ENCODE results near the gene SDSL. TPM values are rescaled to one million over a fixed set of nuclear protein-coding genes. Genes with fewer than 3 reads are reported as not detected.

The SDSL gene
- polyA plus RNA-seq, 1 donor (not counting 4 experiments of a cell fraction or from before 2014, with no cell fraction given): 1.9 TPM

- TF ChIP-seq EZH2 (IDR thresholded peaks at IDR 0.05; ENCODE audit: low read length) (no peak), CTCF (optimal IDR thresholded peaks at IDR 0.05 in 1 of 3, IDR thresholded peaks at IDR 0.05 in 1 of 3, conservative IDR thresholded peaks at IDR 0.05 in 1 of 3; ENCODE audit: extremely low read depth in 1 of 3, insufficient read depth in 2 of 3, low read length in 3 of 3) (peak; percentile 69 to 83 (median 75))
- Histone ChIP-seq H2AFZ (ENCODE audit: control insufficient read depth, low read length) (no peak overlapping the region), H4K20me1 (ENCODE audit: control insufficient read depth, extremely low read depth, insufficient read depth, low read length) (no peaks in the 10 kb centered on the region), H3K36me3 (ENCODE audit: control insufficient read depth in 2 of 2, extremely low read depth in 1 of 2, insufficient read depth in 2 of 2, low read length in 2 of 2) (no peaks in the 10 kb centered on the region), H3K9me3 (ENCODE audit: control insufficient read depth, low read depth, low read length) (no peaks in the 10 kb centered on the region), H3K9ac (ENCODE audit: control insufficient read depth, extremely low read depth, insufficient read depth, low read length) (no peak overlapping the region), H3K9me1 (ENCODE audit: control insufficient read depth, extremely low read depth, insufficient read depth, low read length) (no peaks in the 10 kb centered on the region), H3K27ac (ENCODE audit: control insufficient read depth, insufficient read depth, low read length) (no peak overlapping the region), H3K4me3 (ENCODE audit: control insufficient read depth in 2 of 3, extremely low read depth in 1 of 3, insufficient read depth in 2 of 3, low read depth in 1 of 3, low read length in 3 of 3) (no peak overlapping the region), H3K27me3 (ENCODE audit: control insufficient read depth, extremely low read depth, insufficient read depth, low read length) (peaks cover 21% of the 10 kb centered on the region), H3K4me2 (ENCODE audit: control insufficient read depth, extremely low read depth, insufficient read depth, low read depth, low read length) (no peak overlapping the region), H3K4me1 (ENCODE audit: control insufficient read depth, extremely low read depth, insufficient read depth, low read length) (no peaks in the 10 kb centered on the region), H3K79me2 (ENCODE audit: control insufficient read depth, insufficient read depth, low read length) (no peaks in the 10 kb centered on the region)
- FAIRE-seq (no peak), DNase-seq (ENCODE audit: low read depth, low spot score) (no peak)
- dilution Hi-C loops (cut with MboI; ENCODE audit: extremely low pct_ligation_motif_present, low sequenced_read_pairs): no loop called here
Measured at GRCh38 chr12:113439606-113440030, 17.4 kb downstream of the SDSL start.

GRCh38 chr12:113440336-113440735 lies 18.2 kb downstream of the SDSL start:
- dilution Hi-C loops (cut with MboI; ENCODE audit: extremely low pct_ligation_motif_present, low sequenced_read_pairs): no loop called here
- Histone ChIP-seq H2AFZ (ENCODE audit: control insufficient read depth, low read length) (no peak overlapping the region), H3K9me1 (ENCODE audit: control insufficient read depth, extremely low read depth, insufficient read depth, low read length) (no peaks in the 10 kb centered on the region), H3K36me3 (ENCODE audit: control insufficient read depth in 2 of 2, extremely low read depth in 1 of 2, insufficient read depth in 2 of 2, low read length in 2 of 2) (no peaks in the 10 kb centered on the region), H3K4me1 (ENCODE audit: control insufficient read depth, extremely low read depth, insufficient read depth, low read length) (no peaks in the 10 kb centered on the region), H3K27me3 (ENCODE audit: control insufficient read depth, extremely low read depth, insufficient read depth, low read length) (peaks cover 21% of the 10 kb centered on the region), H3K9ac (ENCODE audit: control insufficient read depth, extremely low read depth, insufficient read depth, low read length) (no peak overlapping the region), H3K4me3 (ENCODE audit: control insufficient read depth in 2 of 3, extremely low read depth in 1 of 3, insufficient read depth in 2 of 3, low read depth in 1 of 3, low read length in 3 of 3) (no peak overlapping the region), H4K20me1 (ENCODE audit: control insufficient read depth, extremely low read depth, insufficient read depth, low read length) (no peaks in the 10 kb centered on the region), H3K4me2 (ENCODE audit: control insufficient read depth, extremely low read depth, insufficient read depth, low read depth, low read length) (no peak overlapping the region), H3K27ac (ENCODE audit: control insufficient read depth, insufficient read depth, low read length) (no peak overlapping the region), H3K9me3 (ENCODE audit: control insufficient read depth, low read depth, low read length) (no peaks in the 10 kb centered on the region), H3K79me2 (ENCODE audit: control insufficient read depth, insufficient read depth, low read length) (no peaks in the 10 kb centered on the region)
- FAIRE-seq (no peak), DNase-seq (ENCODE audit: low read depth, low spot score) (no peak)
- TF ChIP-seq CTCF (optimal IDR thresholded peaks at IDR 0.05 in 1 of 3, IDR thresholded peaks at IDR 0.05 in 1 of 3, conservative IDR thresholded peaks at IDR 0.05 in 1 of 3; ENCODE audit: extremely low read depth in 1 of 3, insufficient read depth in 2 of 3, low read length in 3 of 3): no peak
- no peak for TF ChIP-seq EZH2 (IDR thresholded peaks at IDR 0.05; ENCODE audit: low read length)
